ENCODE results near the gene ATP5F1D.
A peak's percentile ranks its signal among the peaks of the same experiment; 100 is the strongest.

ATP5F1D gene

DNA sequence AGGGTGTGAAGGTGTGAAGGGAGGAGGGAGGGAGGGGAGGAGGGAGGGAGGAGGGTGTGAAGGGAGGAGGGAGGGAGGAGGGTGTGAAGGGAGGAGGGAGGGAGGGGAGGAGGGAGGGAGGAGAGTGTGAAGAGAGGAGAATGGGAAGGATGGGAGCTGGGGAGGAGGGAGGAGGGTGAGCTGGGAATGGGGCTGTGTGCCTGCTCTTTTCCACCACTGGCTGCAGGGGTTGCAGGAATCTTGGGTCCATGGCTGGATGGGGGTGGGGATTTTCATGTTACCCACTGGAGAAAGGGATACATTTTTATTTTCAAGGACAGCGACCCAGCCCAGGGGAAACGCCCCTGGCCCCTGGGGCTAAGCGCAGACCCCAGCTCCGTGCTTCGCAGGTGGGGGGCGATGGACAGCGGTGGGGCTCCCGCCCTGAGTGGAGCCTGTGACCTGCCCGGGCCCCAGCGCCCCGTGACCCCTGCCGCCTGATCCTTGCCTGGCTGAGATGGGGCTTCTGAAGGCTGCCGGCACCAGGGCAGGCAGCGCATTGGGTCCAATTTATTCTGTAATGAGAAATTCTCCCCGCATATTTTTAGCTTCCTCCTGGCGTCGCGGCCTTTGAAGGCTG lies 41.1 kb downstream of the ATP5F1D start:
- peaks cover 22% of the 10 kb centered on the region for H3K4me1 ChIP-seq (ENCODE audit: insufficient read depth, insufficient read length)
- H3K9me3 ChIP-seq (ENCODE audit: insufficient read depth, low read length): no peaks in the 10 kb centered on the region
- no peak for TF ChIP-seq YY1 (IDR thresholded peaks at IDR 0.05; ENCODE audit: insufficient read depth, insufficient read length)
- TF ChIP-seq ZNF274 (IDR thresholded peaks at IDR 0.05; ENCODE audit: low read depth, low read length): no peak
- no peak for TF ChIP-seq SUZ12 (IDR thresholded peaks at IDR 0.05; ENCODE audit: extremely low read depth, insufficient read depth, insufficient read length)
- H3K36me3 ChIP-seq (ENCODE audit: insufficient read depth, insufficient read length, low read length): peaks cover 33% of the 10 kb centered on the region
- no peak for DNase-seq (ENCODE audit: low read depth, low spot score)
- H3K9ac ChIP-seq (ENCODE audit: insufficient read length, low read depth): no peak overlapping the region
- H3K4me3 ChIP-seq (ENCODE audit: insufficient read length, low read depth): no peak overlapping the region
- peaks cover 10% of the 10 kb centered on the region for H3K27me3 ChIP-seq (ENCODE audit: insufficient read depth, insufficient read length)

DNA sequence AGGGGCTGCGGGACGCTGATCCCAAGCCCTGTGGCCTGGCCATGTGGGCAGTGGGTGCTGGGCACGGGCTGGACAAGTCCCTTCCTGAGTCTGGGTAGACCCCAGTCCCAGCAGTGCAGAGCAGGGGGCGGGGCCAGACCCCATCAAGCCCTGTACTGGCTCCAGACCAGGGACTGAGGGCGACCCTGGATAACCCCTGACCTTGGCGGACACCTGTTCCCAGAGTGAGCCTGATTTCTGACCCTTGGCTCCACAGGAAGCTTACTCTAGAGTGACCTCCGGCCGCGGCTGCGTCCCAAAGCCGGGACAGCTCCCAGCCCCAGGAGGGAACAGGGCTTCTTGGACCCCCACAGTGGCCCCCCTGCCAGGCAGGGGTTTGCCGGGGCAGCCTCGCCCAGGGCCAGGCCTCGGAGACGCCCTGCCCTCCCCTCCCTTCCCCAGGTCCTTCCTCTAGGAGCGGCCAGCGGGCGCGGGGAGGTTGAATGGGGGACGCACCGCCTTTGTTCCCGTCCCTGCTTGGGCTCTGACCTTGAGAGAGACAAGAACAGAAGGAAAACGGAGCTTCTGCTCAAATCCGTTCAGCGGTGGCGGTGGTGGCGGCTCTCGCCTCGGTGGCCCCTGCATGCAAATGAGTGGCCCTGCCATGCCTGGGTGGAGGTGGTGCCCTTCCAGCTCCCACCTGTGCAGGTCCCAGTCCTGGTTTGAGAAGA lies 41.8 kb downstream of the ATP5F1D start:
- no peak for TF ChIP-seq ZNF274 (IDR thresholded peaks at IDR 0.05; ENCODE audit: low read depth, low read length)
- no peak for TF ChIP-seq YY1 (IDR thresholded peaks at IDR 0.05; ENCODE audit: insufficient read depth, insufficient read length)
- no peak for TF ChIP-seq SUZ12 (IDR thresholded peaks at IDR 0.05; ENCODE audit: extremely low read depth, insufficient read depth, insufficient read length)
- Histone ChIP-seq H3K9ac (ENCODE audit: insufficient read length, low read depth) (no peak overlapping the region), H3K27me3 (ENCODE audit: insufficient read depth, insufficient read length) (peaks cover 10% of the 10 kb centered on the region), H3K9me3 (ENCODE audit: insufficient read depth, low read length) (no peaks in the 10 kb centered on the region), H3K4me3 (ENCODE audit: insufficient read length, low read depth) (no peak overlapping the region), H3K4me1 (ENCODE audit: insufficient read depth, insufficient read length) (peaks cover 22% of the 10 kb centered on the region), H3K36me3 (ENCODE audit: insufficient read depth, insufficient read length, low read length) (peaks cover 27% of the 10 kb centered on the region)
- no peak for DNase-seq (ENCODE audit: low read depth, low spot score)

DNA sequence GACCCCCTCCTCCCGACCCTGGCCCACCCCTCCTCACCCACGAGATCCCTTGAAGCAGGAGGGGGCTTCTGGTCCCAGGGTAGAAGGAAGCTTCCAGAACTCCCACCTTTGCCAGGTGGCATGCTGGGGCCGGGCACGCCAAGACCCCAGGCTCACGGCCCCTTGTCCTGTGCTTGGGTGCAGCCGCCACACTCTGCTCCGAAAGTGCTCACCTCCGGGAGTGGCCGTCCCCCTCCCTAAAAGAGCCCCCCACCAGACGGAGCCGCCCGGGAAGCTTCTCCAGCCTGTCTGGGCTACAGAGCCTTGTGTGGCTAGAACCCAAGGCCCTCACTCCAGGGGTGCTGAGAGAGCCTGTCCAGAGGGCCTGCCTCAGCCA lies 42.4 kb downstream of the ATP5F1D start:
- peaks cover 21% of the 10 kb centered on the region for H3K36me3 ChIP-seq (ENCODE audit: insufficient read depth, insufficient read length, low read length)
- no peak overlapping the region for H3K9ac ChIP-seq (ENCODE audit: insufficient read length, low read depth)
- TF ChIP-seq YY1 (IDR thresholded peaks at IDR 0.05; ENCODE audit: insufficient read depth, insufficient read length) (no peak), SUZ12 (IDR thresholded peaks at IDR 0.05; ENCODE audit: extremely low read depth, insufficient read depth, insufficient read length) (no peak), ZNF274 (IDR thresholded peaks at IDR 0.05; ENCODE audit: low read depth, low read length) (no peak)
- H3K4me1 ChIP-seq (ENCODE audit: insufficient read depth, insufficient read length): peaks cover 22% of the 10 kb centered on the region
- no peak overlapping the region for H3K4me3 ChIP-seq (ENCODE audit: insufficient read length, low read depth)
- peaks cover 10% of the 10 kb centered on the region for H3K27me3 ChIP-seq (ENCODE audit: insufficient read depth, insufficient read length)
- DNase-seq (ENCODE audit: low read depth, low spot score): no peak
- H3K9me3 ChIP-seq (ENCODE audit: insufficient read depth, low read length): no peaks in the 10 kb centered on the region

DNA sequence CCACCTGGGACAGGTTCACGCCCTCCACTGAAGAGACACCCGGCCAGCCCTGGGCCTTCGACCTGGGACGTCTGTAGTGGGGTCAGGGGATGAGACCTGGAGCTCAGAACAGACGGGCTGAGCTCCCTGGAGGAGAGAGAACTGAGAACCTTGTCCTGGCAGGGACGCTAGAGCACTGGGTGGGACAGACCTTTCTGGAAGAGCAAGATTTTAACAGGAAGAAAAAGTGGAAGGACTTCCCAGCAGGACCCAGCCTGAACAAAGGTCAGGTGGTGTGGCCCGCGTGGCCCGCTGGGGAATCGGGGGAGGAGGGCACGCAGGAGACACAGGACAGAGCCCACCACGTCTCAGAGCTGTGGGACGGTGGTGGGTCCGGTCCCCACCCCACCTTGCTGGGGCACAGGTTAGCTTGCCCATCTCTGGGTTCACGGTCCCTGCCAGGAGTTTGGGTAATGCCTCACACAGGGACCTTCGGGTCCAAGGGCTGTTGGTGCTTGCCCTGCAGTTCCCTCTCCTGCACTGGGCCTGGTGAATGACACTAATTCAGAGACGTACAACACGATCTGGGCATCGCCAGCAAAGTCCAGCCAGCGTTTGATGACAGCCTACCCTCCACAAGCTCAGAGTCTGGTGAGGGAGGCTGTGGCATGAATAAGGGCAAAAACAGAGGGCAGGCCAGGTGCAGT lies 42.9 kb downstream of the ATP5F1D start:
- H3K36me3 ChIP-seq (ENCODE audit: insufficient read depth, insufficient read length, low read length): peaks cover 16% of the 10 kb centered on the region
- peak overlapping the region; percentile 77 for H3K9ac ChIP-seq (ENCODE audit: insufficient read length, low read depth)
- TF ChIP-seq ZNF274 (IDR thresholded peaks at IDR 0.05; ENCODE audit: low read depth, low read length) (no peak), YY1 (IDR thresholded peaks at IDR 0.05; ENCODE audit: insufficient read depth, insufficient read length) (no peak)
- H3K27me3 ChIP-seq (ENCODE audit: insufficient read depth, insufficient read length): peaks cover 10% of the 10 kb centered on the region
- H3K4me1 ChIP-seq (ENCODE audit: insufficient read depth, insufficient read length): peaks cover 24% of the 10 kb centered on the region
- DNase-seq (ENCODE audit: low read depth, low spot score): no peak
- H3K9me3 ChIP-seq (ENCODE audit: insufficient read depth, low read length): no peaks in the 10 kb centered on the region
- H3K4me3 ChIP-seq (ENCODE audit: insufficient read length, low read depth): no peak overlapping the region

DNA sequence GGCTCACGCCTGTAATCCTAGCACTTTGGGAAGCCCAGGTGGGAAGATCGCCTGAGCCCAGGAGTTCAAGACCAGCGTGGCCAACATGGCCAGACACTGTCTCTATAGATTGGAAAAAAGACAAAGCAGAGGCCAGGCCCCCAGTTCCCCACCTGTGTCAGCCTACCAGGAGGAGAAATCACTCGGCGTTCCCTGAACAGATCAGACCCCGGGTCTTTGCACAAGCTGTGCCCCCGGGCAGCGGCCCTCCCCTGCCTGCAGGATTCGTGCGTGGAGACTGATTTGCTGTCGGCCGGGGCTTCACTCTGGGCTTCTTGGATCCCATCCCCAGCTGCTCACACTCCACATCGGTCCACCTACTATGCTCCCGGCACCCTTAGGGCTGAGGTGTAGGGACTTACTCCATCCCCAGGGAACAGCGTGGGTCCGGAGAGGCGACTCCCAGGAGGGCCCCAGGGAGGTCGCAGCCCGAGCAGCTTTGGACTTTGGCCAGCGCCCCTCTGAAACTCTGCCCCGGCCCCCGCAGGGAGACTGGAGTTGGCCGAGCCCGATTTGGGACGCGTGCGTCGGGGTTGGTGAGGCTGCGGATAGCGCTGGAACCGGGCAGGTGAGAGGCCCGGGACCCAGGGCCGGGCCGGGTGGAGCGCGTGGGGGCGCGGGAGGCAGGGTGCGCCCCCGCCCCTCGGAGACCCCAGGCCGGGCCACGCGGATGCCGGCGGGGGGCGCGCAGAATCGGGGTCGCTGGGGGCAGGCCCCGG lies 43.6 kb downstream of the ATP5F1D start:
- Histone ChIP-seq H3K9ac (ENCODE audit: insufficient read length, low read depth) (peak overlapping the region; percentile 77), H3K4me1 (ENCODE audit: insufficient read depth, insufficient read length) (peaks cover 26% of the 10 kb centered on the region), H3K9me3 (ENCODE audit: insufficient read depth, low read length) (no peaks in the 10 kb centered on the region), H3K36me3 (ENCODE audit: insufficient read depth, insufficient read length, low read length) (peaks cover 9% of the 10 kb centered on the region), H3K4me3 (ENCODE audit: insufficient read length, low read depth) (peak overlapping the region; percentile 30), H3K27me3 (ENCODE audit: insufficient read depth, insufficient read length) (peaks cover 10% of the 10 kb centered on the region)
- no peak for DNase-seq (ENCODE audit: low read depth, low spot score)
- TF ChIP-seq ZNF274 (IDR thresholded peaks at IDR 0.05; ENCODE audit: low read depth, low read length) (no peak), SUZ12 (IDR thresholded peaks at IDR 0.05; ENCODE audit: extremely low read depth, insufficient read depth, insufficient read length) (no peak), YY1 (IDR thresholded peaks at IDR 0.05; ENCODE audit: insufficient read depth, insufficient read length) (no peak)

DNA sequence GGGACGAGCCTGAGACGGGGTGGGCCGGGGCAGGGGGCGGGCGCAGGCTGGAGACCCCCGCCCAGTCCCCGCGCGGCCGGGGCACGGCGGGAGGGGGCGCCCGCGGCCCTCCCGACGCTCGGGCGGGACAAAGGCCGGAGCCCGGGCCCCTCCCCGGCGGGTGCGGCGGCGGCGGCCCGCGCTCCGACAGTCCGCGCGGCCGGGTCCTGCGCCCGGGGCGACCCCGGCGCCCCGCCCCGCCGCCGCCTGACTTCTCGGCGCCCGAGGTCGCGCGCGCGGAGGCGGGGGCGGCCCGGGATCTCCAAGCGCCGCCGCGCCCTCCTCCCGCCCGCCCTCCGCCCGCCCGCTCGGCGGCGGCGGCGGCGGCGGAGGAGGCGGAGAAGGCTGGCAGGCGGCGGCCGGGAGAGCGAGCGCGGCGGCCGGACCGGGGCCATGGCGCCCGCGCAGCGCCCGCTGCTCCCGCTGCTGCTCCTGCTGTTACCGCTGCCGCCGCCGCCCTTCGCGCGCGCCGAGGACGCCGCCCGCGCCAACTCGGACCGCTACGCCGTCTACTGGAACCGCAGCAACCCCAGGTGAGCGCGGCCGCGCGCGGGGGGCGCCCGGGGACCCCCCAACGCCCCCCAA lies 44.3 kb downstream of the ATP5F1D start, which contains the start of gene EFNA2:
EFNA2 (plus strand) TSS at position 137 of the 624 bp plus-strand sequence; CDS start at position 433, 296 bp downstream.
- TF ChIP-seq SUZ12 (IDR thresholded peaks at IDR 0.05; ENCODE audit: extremely low read depth, insufficient read depth, insufficient read length): no peak
- no peak for TF ChIP-seq YY1 (IDR thresholded peaks at IDR 0.05; ENCODE audit: insufficient read depth, insufficient read length)
- TF ChIP-seq ZNF274 (IDR thresholded peaks at IDR 0.05; ENCODE audit: low read depth, low read length): no peak
- H3K9ac ChIP-seq (ENCODE audit: insufficient read length, low read depth): peak within 1 kb of the TSS; percentile 89
- H3K9me3 ChIP-seq (ENCODE audit: insufficient read depth, low read length): no peaks in the 10 kb centered on the region
- H3K36me3 ChIP-seq (ENCODE audit: insufficient read depth, insufficient read length, low read length): peaks cover 2% of the 10 kb centered on the region
- peak within 1 kb of the TSS; percentile 78 for H3K4me3 ChIP-seq (ENCODE audit: insufficient read length, low read depth)
- no peak for DNase-seq (ENCODE audit: low read depth, low spot score)
- peaks cover 10% of the 10 kb centered on the region for H3K27me3 ChIP-seq (ENCODE audit: insufficient read depth, insufficient read length)
- H3K4me1 ChIP-seq (ENCODE audit: insufficient read depth, insufficient read length): peaks cover 32% of the 10 kb centered on the region
